ENCODE results near the gene KCTD21. TPM values are rescaled to one million over a fixed set of nuclear protein-coding genes. Genes with fewer than 3 reads are reported as not detected.

KCTD21 gene
- total and polyA plus RNA-seq, 2 donors (not counting 1 experiment from before 2014, with no cell fraction given) = 4.3 to 8.0 TPM

DNA sequence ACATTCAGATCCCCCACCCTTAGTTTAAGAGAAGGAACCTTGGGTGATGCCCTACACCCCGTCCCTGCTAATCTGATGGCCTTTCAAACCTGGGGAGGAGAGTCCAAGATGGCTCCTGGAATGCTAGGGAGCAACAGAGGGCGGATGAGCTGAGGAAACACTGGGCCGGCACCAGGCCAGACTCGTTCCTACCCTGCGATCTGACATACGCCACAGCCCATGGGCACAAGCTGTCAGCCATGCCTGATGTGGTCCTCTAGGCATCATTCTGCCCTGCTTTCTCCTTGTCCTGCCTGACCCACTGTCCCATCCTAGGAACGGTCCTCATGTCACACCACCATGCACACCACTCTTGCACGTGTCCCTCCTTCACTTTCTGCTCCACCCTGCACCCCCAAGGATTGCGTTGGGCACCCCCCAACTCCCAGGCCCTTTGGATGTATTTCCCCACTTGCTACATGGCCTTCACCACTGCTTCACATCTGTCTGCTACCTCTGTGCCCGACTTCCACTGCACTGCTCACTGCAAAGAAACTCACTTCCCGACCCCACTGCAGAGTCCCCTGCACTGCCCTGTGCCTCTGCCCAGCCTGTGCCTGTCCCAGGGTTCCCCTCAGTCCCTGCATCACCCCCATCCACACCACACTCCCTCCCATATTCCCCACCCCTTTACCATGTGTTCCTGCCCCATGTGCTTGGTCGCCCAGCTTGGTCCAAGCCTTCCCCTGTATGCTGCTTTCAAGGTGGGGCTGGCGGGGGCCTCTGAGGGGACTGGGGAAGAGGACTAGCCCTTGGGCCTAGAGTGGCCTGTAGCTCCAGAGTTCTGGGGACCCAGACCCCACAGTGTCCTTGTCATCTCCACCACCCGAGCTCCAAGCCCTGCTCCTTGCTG is 29.5 kb upstream of the KCTD21 start:
- Histone ChIP-seq H3K4me3 (ENCODE audit: control extremely low read depth in 1 of 5, extremely low read depth in 1 of 5, insufficient read depth in 1 of 5, low read depth in 2 of 5, low read length in 4 of 5) (no peak overlapping the region), H3K36me3 (replicated peaks in 1 of 2; ENCODE audit: control extremely low read depth in 1 of 2, control insufficient read depth in 1 of 2, extremely low read depth in 1 of 2, insufficient read depth in 2 of 2, low read length in 1 of 2) (peaks cover 3 to 40% of the 10 kb centered on the region in 2 experiments), H2AFZ (ENCODE audit: insufficient read depth, low read depth, low read length, poor library complexity, severe bottlenecking) (no peak overlapping the region), H3K9me3 (ENCODE audit: control extremely low read depth in 1 of 3, control insufficient read depth in 2 of 3, insufficient read depth in 1 of 3, low read length in 2 of 3) (no peaks in the 10 kb centered on the region), H3K4me2 (replicated peaks; ENCODE audit: low read depth, low read length, poor library complexity, severe bottlenecking) (no peak overlapping the region), H3K4me1 (ENCODE audit: control insufficient read depth in 2 of 2, insufficient read depth in 2 of 2, low read length in 2 of 2) (peaks cover 2 to 4% of the 10 kb centered on the region in 2 donors), H4K20me1 (ENCODE audit: control insufficient read depth, insufficient read depth, low read length, poor library complexity, severe bottlenecking) (no peaks in the 10 kb centered on the region), H3K79me2 (ENCODE audit: control insufficient read depth, insufficient read depth, low read length) (no peaks in the 10 kb centered on the region), H3K9ac (ENCODE audit: low read length) (no peak overlapping the region), H3K27ac (ENCODE audit: low read length in 2 of 2) (no peak overlapping the region), H3K27me3 (replicated peaks in 1 of 4; ENCODE audit: control extremely low read depth in 1 of 4, control insufficient read depth in 3 of 4, insufficient read depth in 4 of 4, low read length in 3 of 4) (no peaks in the 10 kb centered on the region)
- ChIA-PET POLR2A (no interaction called here), CTCF (interaction anchor here (0.7 to 1.9 kb wide), 3 partner anchors 10 to 346 kb away, joined by 3 to 6 read pairs (median 3); no protein-coding TSS in a partner anchor)
- ATAC-seq (ENCODE audit: low read depth) (no peak), DNase-seq (no peak)
- Mint-ChIP-seq H3K4me1 (peaks cover 5% of the 10 kb centered on the region), H3K27me3 (no peaks in the 10 kb centered on the region), H3K9me3 (ENCODE audit: insufficient read depth) (no peaks in the 10 kb centered on the region), H3K4me3 (no peak overlapping the region), H3K27ac (no peak overlapping the region)
- WGBS (ENCODE audit: insufficient coverage) = 97% methylated on average over 14 of the region's 14 CpGs
- TF ChIP-seq EZH2 (IDR thresholded peaks at IDR 0.05; ENCODE audit: borderline replicate concordance, insufficient read depth, low read depth, low read length, poor library complexity, severe bottlenecking) = no peak
- no peak for TF ChIP-seq CTCF (IDR thresholded peaks at IDR 0.05)
- intact Hi-C loops (cut with micrococcal nuclease) = no loop called here
